Neural progenitor cell (in vitro differentiated cells): ENCODE data around the gene BTBD9. TPM values are rescaled to one million over a fixed set of nuclear protein-coding genes. Genes with fewer than 3 reads are reported as not detected.

ENCODE experiments used
- DNase-seq: peaks from one replicate; pipeline ENCODE4 v3.0.0-alpha.2; 2016; ENCODE audit warnings: low spot score
- H2AFZ ChIP-seq: fragments of 200-600 bp; sonication (generic); replicated peaks from 2 replicates; pipeline ENCODE4 v1.6.1; 2016; ENCODE audit warnings: antibody characterized with exemption
- H3F3A ChIP-seq: fragments of 200-600 bp; sonication (generic); 2 replicates; pipeline ENCODE4 v1.6.1; 2016; ENCODE audit warnings: antibody characterized with exemption, low read depth
- H3K27ac ChIP-seq: fragments of 200-600 bp; sonication (generic); 2 replicates; pipeline ENCODE4 v1.5.1; 2016; ENCODE audit warnings: mild to moderate bottlenecking
- H3K27me3 ChIP-seq: fragments of 200-600 bp; sonication (generic); 2 replicates; pipeline ENCODE4 v1.6.1; 2016; ENCODE audit warnings: mild to moderate bottlenecking, moderate library complexity
- H3K36me3 ChIP-seq: fragments of 200-600 bp; sonication (generic); 2 replicates; pipeline ENCODE4 v1.5.1; 2016
- H3K4me1 ChIP-seq: fragments of 200-600 bp; sonication (generic); 2 replicates; pipeline ENCODE4 v1.6.1; 2016; ENCODE audit warnings: mixed run types
- H3K4me2 ChIP-seq: fragments of 200-600 bp; sonication (generic); 2 replicates; pipeline ENCODE4 v1.6.1; 2016
- H3K4me3 ChIP-seq: fragments of 200-600 bp; sonication (generic); 2 replicates; pipeline ENCODE4 v1.5.1; 2016
- H3K79me2 ChIP-seq: fragments of 200-600 bp; sonication (generic); 2 replicates; pipeline ENCODE4 v1.6.1; 2016; ENCODE audit warnings: low read depth
- H3K9ac ChIP-seq: fragments of 200-600 bp; sonication (generic); 2 replicates; pipeline ENCODE4 v1.6.1; 2016
- H3K9me3 ChIP-seq: fragments of 200-600 bp; sonication (generic); 2 replicates; pipeline ENCODE4 v1.5.1; 2016; ENCODE audit warnings: low read depth
- H4K20me1 ChIP-seq: fragments of 200-600 bp; sonication (generic); 2 replicates; pipeline ENCODE4 v1.6.1; 2016; ENCODE audit warnings: low read depth
- H3K27ac Mint-ChIP-seq: 3 replicates; pipeline ENCODE4 v1.8.0; 2021; ENCODE audit warnings: mixed read lengths
- H3K27me3 Mint-ChIP-seq: 2 replicates; pipeline ENCODE4 v1.8.0; 2022; ENCODE audit warnings: low read depth, mild to moderate bottlenecking, inconsistent platforms, moderate library complexity, mixed read lengths; ENCODE audit not compliant: insufficient read depth
- H3K36me3 Mint-ChIP-seq: 3 replicates; pipeline ENCODE4 v1.8.0; 2021; ENCODE audit warnings: mixed read lengths
- H3K4me1 Mint-ChIP-seq: 3 replicates; pipeline ENCODE4 v1.8.0; 2021; ENCODE audit warnings: mixed read lengths
- H3K4me3 Mint-ChIP-seq: 3 replicates; pipeline ENCODE4 v1.8.0; 2021; ENCODE audit warnings: mild to moderate bottlenecking, moderate library complexity, mixed read lengths
- H3K9me3 Mint-ChIP-seq: 3 replicates; pipeline ENCODE4 v1.8.0; 2020; ENCODE audit warnings: mixed read lengths
- EZH2 ChIP-seq: fragments of 200-600 bp; sonication (generic); IDR thresholded peaks from 2 replicates; pipeline ENCODE4 v1.6.1; 2017; ENCODE audit warnings: antibody characterized with exemption, mild to moderate bottlenecking, moderate library complexity
- EZH2phosphoT487 ChIP-seq: fragments of 200-600 bp; sonication (generic); IDR thresholded peaks from 2 replicates; pipeline ENCODE4 v1.6.1; 2017; ENCODE audit warnings: antibody characterized with exemption
- total RNA-seq: library from RNA; depleted of rRNA; stranded (reverse); fragments of >200 nt; gene quantifications from 2 replicates; pipeline ENCODE4 v1.2.3, GENCODE V29; 2015; ENCODE audit warnings: low replicate concordance
- TF ChIP-seq, protein P1 (sequence below): fragments of 200-600 bp; sonication (generic); IDR thresholded peaks from 2 replicates; pipeline ENCODE4 v1.5.1; 2017; ENCODE audit warnings: antibody characterized with exemption, mild to moderate bottlenecking

The BTBD9 gene
- total RNA-seq, 1 donor from 2014 or later: 16.9 TPM

DNA sequence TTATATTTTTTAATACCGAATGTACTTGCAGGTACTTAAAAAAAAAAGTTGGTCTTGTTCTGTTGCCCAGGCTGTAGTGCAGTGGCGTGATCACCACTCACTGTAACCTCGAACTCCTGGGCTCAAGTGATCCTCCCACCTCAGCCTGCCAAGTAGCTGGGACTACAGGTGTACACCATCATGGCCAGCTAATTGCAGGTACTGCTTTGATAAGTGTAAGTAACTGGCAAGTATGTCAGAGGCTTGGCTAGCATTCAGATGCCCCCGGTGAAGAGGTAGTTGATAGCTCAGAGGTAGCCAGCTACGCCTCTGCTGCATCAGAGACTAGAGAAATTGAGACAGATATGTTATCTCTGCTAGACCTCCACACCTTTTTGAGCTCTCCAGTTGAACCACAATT, 40.5 kb downstream of the BTBD9 start:
- no peak for DNase-seq
- Histone ChIP-seq H2AFZ (no peak overlapping the region), H3K4me2 (no peak overlapping the region), H3K36me3 (no peaks in the 10 kb centered on the region), H3K79me2 (no peaks in the 10 kb centered on the region), H3K27me3 (no peaks in the 10 kb centered on the region), H3F3A (no peaks in the 10 kb centered on the region), H3K4me3 (no peak overlapping the region), H3K4me1 (no peaks in the 10 kb centered on the region), H4K20me1 (no peaks in the 10 kb centered on the region), H3K9ac (no peak overlapping the region), H3K9me3 (no peaks in the 10 kb centered on the region), H3K27ac (no peak overlapping the region)
- no peaks in the 10 kb centered on the region for H3K9me3 Mint-ChIP-seq
- TF ChIP-seq EZH2 (no peak), EZH2phosphoT487 (no peak)
- TF ChIP-seq, protein P1, sequence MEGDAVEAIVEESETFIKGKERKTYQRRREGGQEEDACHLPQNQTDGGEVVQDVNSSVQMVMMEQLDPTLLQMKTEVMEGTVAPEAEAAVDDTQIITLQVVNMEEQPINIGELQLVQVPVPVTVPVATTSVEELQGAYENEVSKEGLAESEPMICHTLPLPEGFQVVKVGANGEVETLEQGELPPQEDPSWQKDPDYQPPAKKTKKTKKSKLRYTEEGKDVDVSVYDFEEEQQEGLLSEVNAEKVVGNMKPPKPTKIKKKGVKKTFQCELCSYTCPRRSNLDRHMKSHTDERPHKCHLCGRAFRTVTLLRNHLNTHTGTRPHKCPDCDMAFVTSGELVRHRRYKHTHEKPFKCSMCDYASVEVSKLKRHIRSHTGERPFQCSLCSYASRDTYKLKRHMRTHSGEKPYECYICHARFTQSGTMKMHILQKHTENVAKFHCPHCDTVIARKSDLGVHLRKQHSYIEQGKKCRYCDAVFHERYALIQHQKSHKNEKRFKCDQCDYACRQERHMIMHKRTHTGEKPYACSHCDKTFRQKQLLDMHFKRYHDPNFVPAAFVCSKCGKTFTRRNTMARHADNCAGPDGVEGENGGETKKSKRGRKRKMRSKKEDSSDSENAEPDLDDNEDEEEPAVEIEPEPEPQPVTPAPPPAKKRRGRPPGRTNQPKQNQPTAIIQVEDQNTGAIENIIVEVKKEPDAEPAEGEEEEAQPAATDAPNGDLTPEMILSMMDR: no peak
- no peak overlapping the region for H3K27ac Mint-ChIP-seq
- peaks cover 1% of the 10 kb centered on the region for H3K36me3 Mint-ChIP-seq
- peaks cover 3% of the 10 kb centered on the region for H3K4me1 Mint-ChIP-seq
- no peak overlapping the region for H3K4me3 Mint-ChIP-seq
- no peaks in the 10 kb centered on the region for H3K27me3 Mint-ChIP-seq

DNA sequence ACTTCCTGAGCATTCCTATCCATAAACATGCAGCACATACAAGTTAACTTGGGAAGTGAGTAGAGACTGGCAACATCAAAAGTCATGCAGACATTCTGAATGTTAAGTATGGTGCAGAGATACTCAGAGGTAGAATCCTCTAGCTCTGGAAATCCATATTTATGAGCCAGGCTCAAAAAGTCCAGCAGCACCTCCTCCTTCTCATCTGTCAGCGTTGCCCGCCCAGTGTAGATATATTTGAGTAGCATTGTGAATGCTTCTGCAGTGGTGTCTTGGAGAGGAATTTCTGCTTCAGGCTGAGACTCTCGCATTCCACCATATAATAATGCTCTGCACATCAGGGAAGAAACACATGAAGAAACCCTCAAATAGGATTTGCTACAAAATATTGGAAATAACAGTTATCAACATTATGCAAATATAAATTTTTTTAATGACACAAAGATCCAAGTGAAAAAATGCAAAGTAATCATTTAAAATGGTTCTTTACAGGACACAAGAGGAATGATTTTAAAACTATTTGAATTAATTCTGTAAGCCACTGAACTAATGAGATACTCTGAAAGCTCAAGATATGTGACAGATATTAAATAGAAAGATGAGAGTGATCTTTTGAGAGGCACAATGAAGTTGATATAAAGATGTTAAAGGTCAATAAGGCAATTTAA, 45.6 kb downstream of the BTBD9 start:
- no peak overlapping the region for H3K4me2 ChIP-seq
- H3K27me3 ChIP-seq: no peaks in the 10 kb centered on the region
- H3K4me1 Mint-ChIP-seq: no peaks in the 10 kb centered on the region
- no peaks in the 10 kb centered on the region for H3K4me1 ChIP-seq
- no peaks in the 10 kb centered on the region for H3K9me3 ChIP-seq
- H3K27me3 Mint-ChIP-seq: no peaks in the 10 kb centered on the region
- H3K36me3 Mint-ChIP-seq: peaks cover 8% of the 10 kb centered on the region
- no peak overlapping the region for H3K27ac Mint-ChIP-seq
- H3F3A ChIP-seq: no peaks in the 10 kb centered on the region
- no peaks in the 10 kb centered on the region for H3K36me3 ChIP-seq
- no peak for DNase-seq
- no peak overlapping the region for H3K4me3 Mint-ChIP-seq
- H3K9ac ChIP-seq: no peak overlapping the region
- H3K27ac ChIP-seq: no peak overlapping the region
- H3K4me3 ChIP-seq: no peak overlapping the region
- no peaks in the 10 kb centered on the region for H3K9me3 Mint-ChIP-seq
- H2AFZ ChIP-seq: no peak overlapping the region
- TF ChIP-seq, protein P1: no peak
- TF ChIP-seq EZH2 (no peak), EZH2phosphoT487 (no peak)
- H3K79me2 ChIP-seq: no peaks in the 10 kb centered on the region
- H4K20me1 ChIP-seq: no peaks in the 10 kb centered on the region

DNA sequence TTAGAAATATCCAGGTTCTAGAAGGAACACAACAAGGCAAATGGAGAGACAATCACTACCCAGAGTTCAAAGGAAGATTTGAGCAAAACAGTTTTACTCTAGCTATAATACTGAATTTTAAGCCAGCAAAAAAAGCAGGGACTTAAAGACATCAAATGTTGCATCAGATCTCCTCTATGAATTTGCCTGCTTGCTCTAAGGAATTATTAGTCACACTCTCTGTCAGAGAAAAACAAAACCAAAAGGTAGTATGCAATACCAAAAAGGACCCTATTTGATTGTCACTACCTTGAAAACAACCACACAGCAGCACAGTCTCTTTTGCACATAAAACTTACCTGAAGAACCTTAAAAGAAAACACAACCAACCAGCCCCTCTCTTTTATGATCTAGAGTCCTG, 46.3 kb downstream of the BTBD9 start:
- Histone ChIP-seq H3K36me3 (no peaks in the 10 kb centered on the region), H3K9ac (no peak overlapping the region), H3K4me2 (no peak overlapping the region), H3K27ac (no peak overlapping the region), H3F3A (no peaks in the 10 kb centered on the region), H3K4me1 (no peaks in the 10 kb centered on the region), H3K79me2 (no peaks in the 10 kb centered on the region), H3K4me3 (no peak overlapping the region), H3K9me3 (no peaks in the 10 kb centered on the region), H2AFZ (no peak overlapping the region), H4K20me1 (no peaks in the 10 kb centered on the region), H3K27me3 (no peaks in the 10 kb centered on the region)
- Mint-ChIP-seq H3K4me1 (no peaks in the 10 kb centered on the region), H3K27ac (no peak overlapping the region), H3K9me3 (no peaks in the 10 kb centered on the region), H3K27me3 (no peaks in the 10 kb centered on the region), H3K36me3 (peaks cover 8% of the 10 kb centered on the region), H3K4me3 (no peak overlapping the region)
- no peak for DNase-seq
- TF ChIP-seq EZH2phosphoT487 (no peak), EZH2 (no peak)
- TF ChIP-seq, protein P1: no peak
